SK-N-MC (cell line): Measurements from ENCODE around the gene PDIK1L.
"Not testable (repeated sequence)": the region's sequence is repeated elsewhere in the genome, so short reads cannot be mapped to it uniquely, and the experiment has no call there.

ENCODE experiments used
- DNase-seq: peaks from one replicate; pipeline ENCODE4 v3.0.0-alpha.2; 2011; ENCODE audit warnings: low read depth, low spot score
- H3K27ac ChIP-seq: fragments of 200-600 bp; sonication (generic); 2 replicates; pipeline ENCODE4 v1.5.1; 2016; ENCODE audit warnings: mixed run types
- H3K36me3 ChIP-seq: fragments of 200-600 bp; sonication (generic); 2 replicates; pipeline ENCODE4 v1.6.1; 2017; ENCODE audit warnings: antibody characterized with exemption, low read length, mixed read lengths; ENCODE audit not compliant: insufficient read depth
- H3K4me3 ChIP-seq: fragments of 200-600 bp; sonication (generic); 2 replicates; pipeline ENCODE4 v1.5.1; 2016
- H3K9ac ChIP-seq: fragments of 200-600 bp; sonication (generic); 2 replicates; pipeline ENCODE4 v1.8.0; 2017; ENCODE audit warnings: mixed run types, mixed read lengths; ENCODE audit not compliant: insufficient read length
- H3K9me3 ChIP-seq: fragments of 200-600 bp; sonication (generic); 2 replicates; pipeline ENCODE4 v1.6.1; 2017; ENCODE audit warnings: low read depth, mild to moderate bottlenecking, antibody characterized with exemption, low read length, moderate library complexity, mixed read lengths
- EZH2 ChIP-seq: fragments of 200-600 bp; sonication (generic); IDR thresholded peaks from one replicate; pipeline ENCODE4 v1.6.1; 2017; ENCODE audit warnings: antibody characterized with exemption
- FOXP2 ChIP-seq: optimal IDR thresholded peaks from 2 replicates; pipeline ENCODE3; 2011; ENCODE audit warnings: mild to moderate bottlenecking, moderate library complexity; ENCODE audit not compliant: insufficient read depth; ENCODE audit errors: extremely low read length, control extremely low read depth
- POLR2AphosphoS5 ChIP-seq: IDR thresholded peaks from 2 replicates; pipeline ENCODE4 v1.6.1; 2012; ENCODE audit warnings: mild to moderate bottlenecking, low read depth, low read length, borderline replicate concordance

The PDIK1L gene

DNA sequence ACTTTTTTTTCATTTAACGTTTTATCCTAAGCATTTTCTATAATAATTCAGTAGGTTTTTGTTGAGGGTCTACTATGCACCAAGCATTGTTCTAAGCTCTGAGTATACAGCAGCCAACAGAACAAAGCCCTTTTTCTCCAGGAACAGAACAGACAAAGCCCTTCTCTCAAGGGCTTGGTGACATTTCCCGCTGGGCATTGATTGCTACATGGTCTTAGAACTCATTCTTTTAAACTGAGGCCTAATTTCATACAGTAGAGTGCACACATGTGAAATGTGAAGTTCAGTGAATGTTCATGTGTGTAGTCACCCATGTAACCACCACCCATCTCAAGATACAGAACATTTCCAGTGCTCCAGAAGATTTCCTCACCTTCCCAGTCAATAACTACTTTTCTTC lies 15.2 kb upstream of the PDIK1L start:
- no peak for DNase-seq
- Histone ChIP-seq H3K9ac (no peak overlapping the region), H3K9me3 (no peaks in the 10 kb centered on the region), H3K36me3 (no peaks in the 10 kb centered on the region), H3K27ac (no peak overlapping the region), H3K4me3 (no peak overlapping the region)
- TF ChIP-seq EZH2 = no peak
- no peak for TF ChIP-seq POLR2AphosphoS5

- H3K4me3 ChIP-seq = no peak overlapping the region
- H3K9ac ChIP-seq = no peak overlapping the region
- no peak overlapping the region for H3K27ac ChIP-seq
- H3K36me3 ChIP-seq = no peaks in the 10 kb centered on the region
- DNase-seq = no peak
- H3K9me3 ChIP-seq = no peaks in the 10 kb centered on the region
- TF ChIP-seq POLR2AphosphoS5 = no peak
- no peak for TF ChIP-seq EZH2
- TF ChIP-seq FOXP2 = no peak
Observed at GRCh38 chr1:26097696-26098095, 13.9 kb upstream of the PDIK1L start.

GRCh38 chr1:26098602-26099001 lies 13.0 kb upstream of the PDIK1L start:
- no peak for TF ChIP-seq POLR2AphosphoS5
- Histone ChIP-seq H3K4me3 (no peak overlapping the region), H3K36me3 (no peaks in the 10 kb centered on the region), H3K9me3 (no peaks in the 10 kb centered on the region), H3K27ac (no peak overlapping the region), H3K9ac (no peak overlapping the region)
- DNase-seq = no peak

- no peak overlapping the region for H3K9ac ChIP-seq
- no peaks in the 10 kb centered on the region for H3K36me3 ChIP-seq
- no peak overlapping the region for H3K27ac ChIP-seq
- DNase-seq = no peak
- H3K9me3 ChIP-seq = no peaks in the 10 kb centered on the region
- H3K4me3 ChIP-seq = no peak overlapping the region
- TF ChIP-seq EZH2 (no peak), POLR2AphosphoS5 (no peak), FOXP2 (no peak)
Observed at GRCh38 chr1:26099780-26100179, 11.8 kb upstream of the PDIK1L start.

DNA sequence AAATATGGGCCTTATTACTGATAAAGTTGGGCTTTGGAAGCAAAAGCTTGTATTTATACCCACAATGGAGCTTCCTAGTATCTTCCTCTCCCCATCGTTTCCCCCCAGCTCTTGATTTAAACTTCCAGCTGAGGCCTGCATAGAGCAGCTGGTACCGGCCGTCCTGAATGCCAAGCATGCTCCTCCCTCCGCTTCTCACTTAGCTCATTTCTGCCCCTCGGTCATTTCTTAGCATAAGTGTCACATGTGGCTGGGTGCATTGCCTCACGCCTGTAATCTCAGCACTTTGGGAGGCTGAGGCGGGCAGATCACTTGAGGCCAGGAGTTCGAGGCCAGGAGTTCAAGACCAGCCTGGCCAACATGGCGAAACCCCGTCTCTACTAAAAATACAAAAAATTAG lies 11.4 kb upstream of the PDIK1L start:
- H3K4me3 ChIP-seq, H3K9me3 ChIP-seq, H3K36me3 ChIP-seq, DNase-seq, H3K27ac ChIP-seq, H3K9ac ChIP-seq: not testable (repeated sequence)

DNA sequence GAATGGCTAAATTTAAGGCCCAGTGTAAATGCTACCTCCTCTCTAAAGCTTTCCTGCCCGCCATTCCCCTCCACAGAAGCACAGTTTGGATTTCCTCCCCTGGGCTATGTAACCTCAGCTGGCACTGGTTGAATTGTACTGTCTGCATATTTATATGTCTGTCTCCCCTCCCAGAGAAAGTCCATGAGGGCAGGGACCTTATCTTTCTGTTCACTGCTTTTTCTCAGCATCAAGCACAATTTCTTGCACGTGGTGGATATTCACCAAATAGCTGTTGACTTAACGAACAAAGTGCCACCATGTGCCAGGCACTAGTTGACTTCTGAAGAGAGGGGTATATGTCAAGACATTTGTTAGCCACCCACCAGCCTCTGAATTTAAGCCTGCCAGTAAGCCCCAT lies 9.5 kb upstream of the PDIK1L start:
- Histone ChIP-seq H3K4me3 (no peak overlapping the region), H3K27ac (no peak overlapping the region), H3K36me3 (no peaks in the 10 kb centered on the region), H3K9ac (no peak overlapping the region), H3K9me3 (no peaks in the 10 kb centered on the region)
- no peak for DNase-seq
- no peak for TF ChIP-seq FOXP2
- no peak for TF ChIP-seq EZH2

DNA sequence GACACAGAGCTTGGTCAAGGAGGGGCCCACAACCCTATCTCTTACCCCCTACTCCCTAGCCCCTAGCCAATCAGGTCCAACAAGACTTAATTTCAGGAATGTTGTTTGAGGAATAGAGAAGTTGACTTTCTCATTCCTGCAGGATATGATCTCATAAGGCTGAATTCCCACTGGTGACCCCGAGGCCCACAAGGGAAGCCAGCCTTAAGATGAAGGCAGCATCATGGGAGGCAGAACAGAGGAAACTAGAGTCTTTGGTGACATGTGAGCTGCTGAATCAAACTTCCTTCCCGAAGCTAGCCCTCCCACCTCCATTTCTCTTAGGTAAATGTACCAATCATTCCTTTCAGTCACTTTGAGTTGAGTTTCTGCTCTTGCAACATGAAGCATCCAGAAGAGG lies 9.1 kb upstream of the PDIK1L start:
- no peak for DNase-seq
- no peak overlapping the region for H3K27ac ChIP-seq
- no peak overlapping the region for H3K4me3 ChIP-seq
- no peak overlapping the region for H3K9ac ChIP-seq
- TF ChIP-seq POLR2AphosphoS5 = no peak
- H3K9me3 ChIP-seq = no peaks in the 10 kb centered on the region
- H3K36me3 ChIP-seq = no peaks in the 10 kb centered on the region

DNA sequence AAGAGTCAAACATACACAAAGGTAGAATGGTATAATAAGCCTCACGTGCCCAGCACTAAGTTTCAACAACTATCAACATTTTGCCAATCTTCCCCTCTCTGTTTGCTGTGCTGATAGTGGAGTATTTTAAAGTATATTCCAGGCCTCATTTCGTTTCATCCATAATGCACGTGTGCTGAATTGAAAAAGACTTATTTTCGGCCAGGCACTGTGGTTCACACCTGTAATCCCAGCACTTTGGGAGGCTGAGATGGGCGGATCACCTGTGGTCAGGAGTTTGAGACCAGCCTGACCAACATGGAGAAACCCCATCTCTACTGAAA lies 6.4 kb upstream of the PDIK1L start:
- DNase-seq, H3K9ac ChIP-seq: not testable (repeated sequence)

DNA sequence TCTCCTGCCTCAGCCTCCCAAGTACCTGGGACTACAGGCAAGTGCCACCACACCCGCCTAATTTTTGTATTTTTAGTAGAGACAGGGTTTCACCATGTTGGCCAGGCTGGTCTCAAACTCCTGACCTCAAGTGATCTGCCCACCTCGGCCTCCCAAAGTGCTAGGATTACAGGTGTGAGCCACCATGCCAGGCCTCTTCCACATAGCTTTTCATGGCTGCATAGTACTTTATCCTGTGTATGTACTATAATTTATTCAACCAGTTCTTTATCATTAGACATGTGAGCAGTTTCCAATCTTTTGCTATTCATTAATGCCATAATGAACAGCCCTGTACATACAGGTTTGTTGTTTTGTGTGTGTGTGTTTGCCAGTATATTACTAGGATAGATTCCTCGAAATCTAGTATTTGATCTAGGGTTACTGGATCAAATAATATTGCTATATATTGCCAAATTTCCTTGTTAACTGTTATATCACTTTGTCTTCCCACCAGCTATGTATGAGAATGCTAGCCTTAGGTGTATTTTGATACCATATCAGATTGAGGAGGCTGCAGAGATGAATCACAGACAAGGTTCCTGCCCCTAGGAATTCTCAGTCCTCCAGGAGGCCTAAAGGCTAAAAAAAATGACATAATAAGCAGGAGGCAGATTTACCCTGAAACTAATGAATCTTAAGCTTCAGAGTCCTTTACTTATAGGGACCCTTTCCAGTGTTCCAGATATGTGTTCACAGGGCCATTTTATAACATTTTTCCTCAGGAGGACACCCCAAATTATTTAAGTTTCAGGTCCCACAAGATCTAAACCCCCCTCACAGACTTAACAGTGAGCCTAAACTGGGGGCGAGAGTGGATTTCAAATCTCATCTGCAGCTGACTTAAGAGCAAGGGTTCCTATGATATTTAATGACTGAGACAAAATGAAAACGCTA lies 2.1 kb upstream of the PDIK1L start:
- TF ChIP-seq EZH2 (no peak), FOXP2 (no peak), POLR2AphosphoS5 (no peak)
- DNase-seq = no peak

More for the DNA sequence above, 6.4 kb upstream of the PDIK1L start:
- H3K4me3 ChIP-seq, H3K27ac ChIP-seq, H3K36me3 ChIP-seq, H3K9me3 ChIP-seq: not testable (repeated sequence)

More for the DNA sequence above, 2.1 kb upstream of the PDIK1L start:
- no peaks in the 10 kb centered on the region for H3K9me3 ChIP-seq
- H3K36me3 ChIP-seq = peaks cover 4% of the 10 kb centered on the region
- no peak overlapping the region; the same call in 1 of the 2 replicates for H3K4me3 ChIP-seq
- peak overlapping the region; percentile 85 for H3K9ac ChIP-seq
- H3K27ac ChIP-seq = no peak overlapping the region
